Activated CD4-positive, alpha-beta T cell treated with anti-CD3 and anti-CD28 coated beads, Interleukin-2, amount 50 U/mL, for 4 hours (primary cell): Measurements from ENCODE around the gene TBC1D5.
"Not testable (repeated sequence)": the region's sequence is repeated elsewhere in the genome, so short reads cannot be mapped to it uniquely, and the experiment has no call there.

Experiments used
- DNase-seq, 2 experiments: peaks; one replicate each; pipeline ENCODE4 v3.0.0-alpha.2; 2020

Gene TBC1D5

DNA sequence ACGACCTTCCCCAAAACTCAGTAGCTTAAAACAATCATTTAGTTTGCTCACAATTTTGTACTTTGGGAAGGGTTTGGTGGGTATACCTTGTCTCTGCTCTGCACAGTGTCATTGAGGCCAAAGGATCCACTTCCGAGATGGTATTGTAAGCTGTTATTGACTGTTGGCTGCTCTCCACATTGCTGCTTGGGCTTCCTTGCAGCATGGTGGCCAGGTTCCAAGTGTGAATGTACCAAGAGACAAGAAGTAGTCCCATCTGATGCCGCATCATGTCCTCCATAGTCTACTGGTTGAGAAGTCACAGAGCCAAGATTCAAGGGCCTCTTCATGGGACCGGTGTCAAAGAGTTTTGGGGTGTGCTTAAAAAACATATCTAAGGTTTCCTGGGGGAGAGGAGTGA, 589.2 kb downstream of the TBC1D5 start:
- no peak for DNase-seq

DNA sequence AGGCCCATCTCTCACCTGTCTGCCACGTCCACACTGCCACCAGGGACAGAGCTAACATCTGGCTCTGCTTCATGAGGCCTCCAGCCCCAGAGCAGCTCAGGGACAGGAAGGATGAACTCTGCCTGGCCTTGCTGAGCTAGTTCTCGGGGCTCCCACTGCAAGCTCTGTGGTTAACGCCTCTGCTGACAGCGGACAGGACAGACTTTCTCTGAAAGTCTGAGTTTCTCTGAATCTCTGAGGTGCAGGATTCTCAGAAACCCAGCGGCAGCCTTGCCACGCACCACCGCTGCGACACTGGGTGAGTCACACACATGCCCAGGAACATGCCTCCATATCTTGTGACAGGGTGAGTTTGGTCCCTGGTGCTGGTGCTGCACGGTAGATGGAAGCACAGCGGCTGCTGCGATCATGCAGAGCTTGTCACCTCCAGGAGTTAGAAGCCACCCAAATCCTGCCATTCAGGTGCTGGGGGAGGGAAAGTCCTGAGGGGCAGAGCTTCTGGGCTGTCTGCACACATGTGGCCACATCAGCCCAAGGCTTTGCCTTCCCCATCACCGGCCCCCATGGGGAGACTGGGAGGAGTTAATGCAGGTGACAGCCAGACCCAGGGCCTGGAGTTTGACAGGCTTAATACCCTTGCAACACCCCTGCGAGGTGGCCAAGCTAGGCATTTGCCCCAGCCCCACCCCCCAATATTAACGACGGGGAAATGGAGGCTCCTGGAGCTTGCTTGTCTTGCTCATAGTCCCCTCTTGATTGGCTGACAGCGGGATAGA, 590.6 kb downstream of the TBC1D5 start:
- DNase-seq: peak; percentile 79 to 84

DNA sequence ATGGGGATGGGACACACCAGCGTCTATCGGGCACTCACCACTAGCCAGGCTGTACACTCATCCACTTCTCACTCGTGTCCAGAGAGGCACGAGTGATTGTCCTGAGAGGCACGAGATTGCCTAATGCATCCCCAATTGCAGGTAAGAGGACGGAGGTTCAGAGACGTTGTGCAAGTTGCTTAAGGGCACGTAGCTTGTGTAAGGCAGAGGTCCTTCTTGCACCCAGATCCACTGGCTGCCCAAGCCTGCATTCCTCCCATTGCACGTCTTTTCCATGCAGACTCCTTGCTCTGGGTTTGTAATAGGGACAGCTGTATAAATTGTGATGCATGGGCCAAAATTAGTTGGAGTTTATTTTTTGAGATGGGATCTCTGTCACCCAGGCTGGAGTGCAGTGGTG, 593.4 kb downstream of the TBC1D5 start:
- DNase-seq: no peak

DNA sequence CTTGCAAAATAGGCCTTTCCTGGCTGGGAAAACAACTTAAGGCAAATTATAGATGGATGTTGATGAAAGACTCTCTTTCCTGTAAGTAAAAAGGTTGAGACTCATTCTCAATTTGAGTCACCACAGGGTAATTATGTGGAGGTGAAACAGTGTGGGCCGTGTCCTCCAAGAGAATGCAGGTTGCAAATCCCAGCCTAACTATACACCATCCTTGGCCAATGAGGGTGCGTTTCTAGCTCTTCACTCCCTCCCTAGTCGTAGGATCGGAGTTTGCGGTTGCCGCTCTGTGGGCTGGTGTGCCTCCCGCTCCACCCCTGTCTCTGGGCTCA, 597.8 kb downstream of the TBC1D5 start:
- no peak for DNase-seq

DNA sequence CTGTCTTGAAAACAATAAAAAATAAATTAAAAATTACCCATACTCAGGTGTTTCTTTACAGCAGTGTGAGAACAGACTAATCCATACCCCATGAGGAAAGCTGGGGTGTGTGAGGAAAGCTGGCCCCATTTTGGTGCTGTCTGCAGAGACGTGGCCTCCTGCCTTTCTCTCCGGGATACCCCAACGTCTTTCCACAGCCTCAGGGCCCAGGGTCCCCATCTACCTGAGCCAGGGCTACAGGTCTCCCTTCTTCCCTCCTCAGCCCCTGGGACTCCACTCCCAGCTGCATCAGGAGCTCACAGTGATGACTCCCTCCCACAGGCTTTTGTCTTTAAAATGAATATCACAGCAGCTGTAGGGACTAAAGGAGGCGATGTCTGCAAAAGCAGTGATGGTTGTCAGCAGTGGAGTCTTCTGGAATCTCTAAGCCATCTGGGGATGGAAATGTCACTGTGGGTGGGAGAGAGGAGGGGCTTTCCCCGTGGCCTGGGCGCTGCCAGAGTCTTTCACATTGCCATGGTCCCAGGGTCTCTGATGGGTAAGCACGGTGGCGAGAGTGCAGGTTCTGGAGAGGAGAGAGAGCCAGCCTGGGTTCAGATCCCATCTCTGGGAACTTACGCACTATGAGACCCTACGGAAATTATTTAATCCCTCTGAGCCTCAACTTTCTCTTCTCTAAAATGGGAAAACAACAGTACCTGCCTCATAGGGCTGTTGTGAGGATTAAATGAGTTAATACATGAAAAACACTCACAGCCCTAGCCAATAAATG, 598.4 kb downstream of the TBC1D5 start:
- no peak for DNase-seq

DNA sequence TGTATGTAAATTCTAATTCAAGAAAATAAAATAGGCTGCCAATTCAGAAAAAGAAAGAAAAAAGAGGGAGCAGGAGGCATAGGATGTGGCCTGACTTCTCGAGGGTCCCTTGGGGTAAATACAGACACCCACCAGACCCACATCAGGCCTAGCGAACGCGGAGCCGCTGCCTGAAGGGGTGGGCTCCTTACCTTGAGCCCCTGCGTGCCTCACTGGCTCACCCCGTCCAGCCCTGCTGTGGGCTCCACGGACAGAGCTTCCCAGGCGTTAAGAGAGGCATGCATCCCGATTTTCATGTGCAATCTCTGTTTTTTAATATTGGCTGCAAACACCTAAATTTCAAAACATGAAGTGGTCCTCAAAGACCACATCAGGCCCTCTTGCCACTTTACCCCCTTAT, 599.9 kb downstream of the TBC1D5 start:
- no peak for DNase-seq

DNA sequence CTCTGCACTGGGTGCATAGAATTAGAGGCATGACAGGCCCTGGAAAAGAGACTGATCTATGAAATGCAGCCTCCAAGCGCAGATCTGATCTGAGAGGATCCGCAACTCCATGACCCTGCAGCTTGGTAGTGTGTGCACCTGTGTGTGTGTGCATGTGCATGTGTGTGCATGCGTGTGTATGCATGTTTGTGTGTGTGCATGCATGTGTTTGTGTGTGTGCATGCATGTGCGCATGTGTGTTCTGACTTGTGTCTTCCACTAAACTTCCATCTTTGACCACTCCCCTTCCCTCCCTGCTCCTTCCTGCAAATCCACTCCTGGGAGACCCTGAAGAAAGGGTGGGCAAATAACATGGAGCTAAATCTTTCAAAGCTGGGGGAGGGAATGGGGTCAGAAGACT, 600.7 kb downstream of the TBC1D5 start:
- DNase-seq: no peak

DNA sequence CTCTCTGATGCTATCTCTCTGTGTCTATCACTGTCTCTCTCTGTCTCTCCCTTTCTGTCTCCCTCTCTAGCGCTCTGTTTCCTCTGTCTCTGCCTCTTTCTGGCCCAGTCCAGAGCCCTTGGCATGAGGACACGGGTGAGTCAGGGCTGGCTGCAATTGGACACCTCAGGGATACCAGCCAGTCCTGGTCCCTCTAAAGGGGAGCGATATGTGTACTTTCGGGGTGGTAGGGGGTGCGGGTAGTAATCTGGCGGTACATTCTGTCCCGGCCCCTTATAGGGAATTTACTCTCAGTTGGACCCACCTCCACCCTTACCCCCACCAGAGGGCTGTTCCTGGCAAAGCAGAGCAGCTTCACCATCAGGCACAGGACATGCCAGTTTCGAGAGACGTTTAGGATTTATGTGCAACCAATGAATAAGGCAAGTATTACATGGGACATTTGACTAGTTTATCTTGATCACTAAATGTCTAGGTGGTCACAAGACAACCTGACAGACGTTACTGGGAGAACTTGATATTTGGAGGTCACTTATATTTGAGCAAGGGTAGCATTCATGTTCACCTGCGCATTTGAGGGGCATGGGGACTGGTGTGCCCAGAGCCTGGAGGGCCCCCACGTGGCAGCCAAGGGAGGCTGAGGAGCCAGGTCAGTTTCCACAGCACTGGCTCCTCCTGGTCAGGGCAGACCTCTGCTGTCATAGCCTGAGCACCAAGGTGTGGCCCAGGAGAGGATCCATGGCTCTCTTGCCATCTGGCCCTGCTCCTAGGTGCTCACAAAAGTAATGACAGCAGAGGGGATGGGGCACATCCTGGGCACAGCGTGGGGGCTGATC, 601.5 kb downstream of the TBC1D5 start:
- DNase-seq: no peak

DNA sequence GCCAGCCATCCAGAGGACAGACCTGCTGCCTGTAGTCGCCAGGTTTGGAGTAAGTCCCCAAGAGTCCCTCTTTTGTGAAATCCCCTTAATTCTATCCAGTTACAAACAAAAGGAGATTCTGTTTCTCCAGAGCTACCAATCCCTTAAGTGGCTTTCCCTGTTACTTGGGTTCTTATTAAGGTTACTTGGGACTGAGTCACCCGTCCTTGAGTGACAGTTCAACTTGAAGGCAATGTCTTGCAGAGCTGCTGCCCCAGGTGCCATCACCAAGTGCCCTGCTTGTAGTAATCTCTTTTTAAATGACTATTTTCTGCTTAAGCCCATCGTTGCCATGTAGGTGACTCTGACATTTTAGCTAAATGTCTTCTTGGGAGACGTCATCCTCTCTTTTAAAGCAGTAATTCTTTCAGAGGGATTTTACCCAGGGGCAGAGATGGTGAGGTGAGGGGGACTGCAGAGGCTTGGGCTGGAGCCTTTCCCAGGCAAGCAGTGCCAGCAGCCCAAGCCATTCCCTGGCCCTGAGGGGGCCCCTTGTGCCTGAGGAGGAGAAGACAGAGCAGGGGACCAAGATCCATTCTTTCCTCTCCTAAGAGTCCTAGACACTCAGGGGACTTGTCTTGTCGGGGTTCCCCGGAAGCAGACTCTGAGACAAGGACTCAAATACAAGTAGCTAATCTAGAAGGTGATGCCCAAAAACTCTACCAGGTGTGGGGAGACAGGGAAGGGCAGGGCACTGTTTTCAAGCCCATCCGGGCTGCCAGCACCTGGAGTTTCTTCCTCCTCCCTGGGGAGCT, 604.0 kb downstream of the TBC1D5 start:
- no peak for DNase-seq

DNA sequence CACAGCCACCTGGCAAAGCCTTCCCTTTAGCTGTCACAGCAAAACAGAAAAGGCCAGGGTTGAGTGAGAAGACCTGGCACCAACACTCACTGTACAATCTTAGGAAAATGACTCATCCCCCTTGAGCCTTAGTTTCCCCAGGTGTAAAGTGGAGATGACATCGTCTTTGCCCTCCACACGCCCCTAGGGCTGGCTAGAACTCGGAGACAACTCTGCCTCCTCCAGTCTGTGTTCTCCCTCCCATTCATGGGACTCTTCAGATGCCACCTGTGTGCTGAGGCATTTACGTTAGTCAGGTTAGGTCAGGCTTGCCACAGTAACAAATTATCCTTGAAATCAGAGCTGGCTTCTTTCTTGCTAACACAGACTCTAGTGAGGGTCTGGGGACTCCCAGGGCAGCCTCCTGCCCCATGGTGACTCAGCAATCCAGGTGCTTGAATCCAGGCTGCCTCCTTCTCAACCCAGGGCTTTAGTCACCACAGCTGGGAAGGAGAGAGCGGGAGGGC, 605.1 kb downstream of the TBC1D5 start:
- no peak for DNase-seq

DNA sequence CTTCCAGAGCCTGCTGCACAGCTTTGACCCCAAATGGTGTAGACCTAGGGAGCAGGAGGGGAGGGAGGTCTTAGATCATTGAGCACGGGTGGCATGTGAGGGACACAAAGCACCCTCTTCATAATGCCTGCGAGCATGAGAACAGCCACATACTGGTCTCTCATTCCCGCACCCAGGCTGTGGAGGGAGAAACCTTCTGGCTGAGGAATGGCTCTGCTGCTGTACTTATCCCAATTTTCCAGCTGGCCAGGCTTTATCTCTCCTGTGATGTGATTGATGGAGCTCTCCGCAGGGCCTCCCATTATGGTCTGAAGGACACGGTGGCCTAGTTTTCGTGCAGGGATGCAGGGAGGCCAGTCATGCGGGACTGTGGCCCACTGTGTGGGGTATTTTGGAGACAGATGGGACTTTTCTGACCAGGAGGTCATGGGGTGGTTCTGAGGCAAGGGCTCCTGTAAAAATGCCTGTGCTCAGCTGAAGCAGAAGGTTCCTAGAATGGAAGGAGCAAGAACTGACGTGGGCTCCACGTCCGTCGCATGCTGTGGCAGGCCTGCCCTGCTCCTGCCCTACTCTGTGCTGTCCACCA, 606.2 kb downstream of the TBC1D5 start:
- no peak for DNase-seq

DNA sequence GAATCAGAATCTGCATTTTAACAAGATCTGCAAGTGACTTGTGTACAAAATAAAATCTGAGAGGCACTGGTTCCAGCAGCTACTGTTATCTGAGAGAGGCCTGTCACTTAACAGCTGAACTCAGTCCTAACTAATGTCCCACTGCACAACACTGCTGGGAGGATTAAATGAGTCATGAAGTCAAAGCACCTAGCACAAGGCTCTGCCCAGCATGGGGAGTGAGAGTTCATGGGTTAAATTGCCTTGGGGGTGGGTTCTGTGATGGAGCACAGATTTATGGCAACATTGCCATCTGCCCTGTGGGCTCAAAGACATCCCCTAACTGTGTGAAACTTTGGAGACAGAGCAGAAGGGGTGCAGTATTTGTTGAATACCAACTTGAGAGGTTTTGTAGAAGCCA, 606.7 kb downstream of the TBC1D5 start:
- no peak for DNase-seq

DNA sequence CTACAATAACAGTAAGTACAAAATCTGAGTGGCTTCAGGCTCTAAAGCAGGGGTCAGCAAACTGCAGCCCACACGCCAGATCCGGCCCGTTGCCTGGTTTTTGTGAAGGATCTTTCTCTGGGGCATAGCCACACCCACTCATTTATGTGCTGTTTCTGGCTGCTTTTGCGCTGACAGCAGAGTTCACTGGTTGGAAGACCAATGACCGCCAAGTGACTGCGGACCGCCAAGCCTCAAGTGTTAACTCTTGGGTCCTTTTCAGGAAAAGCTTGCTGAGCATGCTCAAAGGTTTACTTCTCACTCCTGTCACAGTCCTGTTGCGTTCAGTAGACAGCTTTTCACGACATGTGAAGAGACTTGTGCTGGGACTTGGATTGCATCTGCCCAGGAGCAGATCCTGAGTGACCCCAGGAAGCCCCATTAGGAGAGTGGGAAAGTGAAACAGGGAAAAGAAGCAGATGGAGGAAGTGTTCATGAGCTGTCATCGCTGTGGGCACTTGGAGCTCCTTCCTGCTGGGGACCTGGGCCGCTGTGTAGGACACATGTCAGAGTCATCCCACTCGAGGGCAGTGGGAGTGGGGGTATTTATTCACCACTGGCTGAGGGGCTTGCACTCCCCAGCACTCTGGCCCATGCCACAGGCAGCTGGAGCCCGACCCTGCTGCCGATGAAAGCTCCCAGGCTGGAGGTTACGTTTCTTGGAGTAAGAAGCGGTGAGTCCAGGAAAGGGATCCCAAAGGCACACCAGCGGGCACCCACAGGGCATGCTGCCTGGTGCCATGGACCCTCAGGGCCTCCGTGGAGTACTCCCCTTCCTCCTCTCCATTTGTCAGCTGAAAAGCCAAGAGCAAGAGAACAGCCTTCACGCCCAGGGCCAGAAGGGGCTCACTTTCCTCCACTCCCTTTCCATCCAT, 608.5 kb downstream of the TBC1D5 start:
- no peak for DNase-seq

DNA sequence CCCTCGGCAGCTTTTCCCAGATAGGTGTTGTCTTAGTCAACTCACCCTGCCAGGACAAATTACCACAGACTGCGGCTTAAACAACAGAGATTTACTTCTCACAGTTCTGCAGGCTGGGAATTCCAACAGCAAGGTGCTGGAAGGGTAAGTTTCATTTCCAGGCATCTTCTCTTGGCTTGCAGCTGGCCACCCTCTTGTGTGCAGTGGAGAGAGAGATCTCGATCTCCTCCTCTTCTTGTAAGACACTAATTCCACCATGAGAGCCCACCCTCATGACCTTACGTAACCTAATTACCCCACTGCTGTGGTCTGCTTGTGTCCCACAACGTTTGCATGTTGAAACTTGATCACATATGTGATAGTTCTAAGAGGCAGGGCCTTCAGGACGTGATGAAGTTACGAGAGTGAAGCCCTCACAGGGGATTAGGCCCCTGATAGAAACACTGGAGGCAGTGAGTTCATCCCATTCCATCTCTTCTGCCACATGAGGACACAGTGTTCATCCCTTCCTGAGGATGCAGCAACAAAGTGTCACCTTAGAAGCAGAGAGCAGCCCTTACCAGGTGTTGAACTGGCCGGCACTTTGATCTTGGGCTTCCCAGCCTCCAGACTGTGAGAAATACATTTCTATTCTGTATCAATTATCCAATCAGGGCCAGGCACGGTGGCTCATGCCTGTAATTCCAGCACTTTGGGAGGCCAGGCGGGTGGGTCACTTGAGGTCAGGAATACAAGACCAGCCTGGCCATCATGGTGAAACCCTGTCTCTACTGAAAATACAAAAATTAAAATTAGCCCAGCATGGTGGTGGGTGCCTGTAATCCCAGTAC, 609.9 kb downstream of the TBC1D5 start:
- DNase-seq: no peak

DNA sequence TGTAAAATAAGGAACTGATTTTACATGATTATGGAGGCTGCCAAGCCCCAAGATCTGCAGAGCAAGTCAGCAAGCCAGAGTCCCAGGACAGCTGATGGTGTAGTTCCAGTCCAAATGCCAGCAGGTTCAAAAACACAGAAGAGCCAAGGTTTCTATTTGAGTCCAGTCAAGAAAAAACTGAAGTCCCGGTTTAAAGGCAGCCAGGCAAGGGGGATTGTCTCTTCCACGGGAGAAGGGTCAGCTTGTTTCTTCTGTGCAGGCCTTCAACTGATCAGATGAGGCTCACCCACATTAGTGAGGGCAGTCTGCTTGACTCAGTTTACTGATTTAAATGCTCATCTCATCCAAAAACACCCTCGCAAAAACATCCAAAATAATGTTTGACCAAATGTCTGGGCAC, 611.5 kb downstream of the TBC1D5 start:
- no peak for DNase-seq

DNA sequence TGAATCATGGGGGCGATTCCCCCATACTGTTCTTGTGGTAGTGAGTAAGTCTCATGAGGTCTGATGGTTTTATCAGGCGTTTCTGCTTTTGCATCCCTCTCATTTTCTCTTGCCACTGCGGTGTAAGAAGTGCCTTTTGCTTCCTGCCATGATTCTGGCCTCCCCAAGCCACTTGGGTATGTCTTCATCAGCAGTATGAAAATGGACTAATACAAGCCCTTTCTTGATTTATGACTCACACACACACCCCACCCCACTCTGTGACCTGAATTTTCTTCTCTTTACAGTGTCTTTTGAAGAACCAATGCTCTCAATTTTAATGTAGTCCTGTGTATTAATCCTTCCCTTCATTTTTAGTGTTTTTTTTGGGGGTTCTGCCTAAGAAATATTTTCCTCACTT, 612.9 kb downstream of the TBC1D5 start:
- DNase-seq: no peak

DNA sequence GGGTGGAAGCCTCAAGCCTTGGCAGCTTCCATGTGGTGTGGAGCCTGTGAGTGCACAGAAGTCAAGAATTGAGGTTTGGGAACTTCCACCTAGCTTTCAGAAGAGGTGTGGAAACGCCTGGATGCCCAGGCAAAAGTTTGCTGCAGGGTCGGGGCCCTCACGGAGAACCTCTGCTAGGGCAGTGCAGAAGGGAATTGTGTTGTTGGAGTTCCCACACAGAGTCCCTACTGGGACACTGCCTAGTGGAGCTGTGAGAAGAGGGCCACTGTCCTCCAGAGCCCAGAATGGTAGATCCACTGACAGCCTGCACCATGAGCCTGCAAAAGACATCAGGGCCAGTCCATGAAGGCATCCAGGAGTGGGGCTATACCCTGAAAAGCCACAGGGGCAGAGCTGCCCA, 613.8 kb downstream of the TBC1D5 start:
- not testable (repeated sequence) for DNase-seq

DNA sequence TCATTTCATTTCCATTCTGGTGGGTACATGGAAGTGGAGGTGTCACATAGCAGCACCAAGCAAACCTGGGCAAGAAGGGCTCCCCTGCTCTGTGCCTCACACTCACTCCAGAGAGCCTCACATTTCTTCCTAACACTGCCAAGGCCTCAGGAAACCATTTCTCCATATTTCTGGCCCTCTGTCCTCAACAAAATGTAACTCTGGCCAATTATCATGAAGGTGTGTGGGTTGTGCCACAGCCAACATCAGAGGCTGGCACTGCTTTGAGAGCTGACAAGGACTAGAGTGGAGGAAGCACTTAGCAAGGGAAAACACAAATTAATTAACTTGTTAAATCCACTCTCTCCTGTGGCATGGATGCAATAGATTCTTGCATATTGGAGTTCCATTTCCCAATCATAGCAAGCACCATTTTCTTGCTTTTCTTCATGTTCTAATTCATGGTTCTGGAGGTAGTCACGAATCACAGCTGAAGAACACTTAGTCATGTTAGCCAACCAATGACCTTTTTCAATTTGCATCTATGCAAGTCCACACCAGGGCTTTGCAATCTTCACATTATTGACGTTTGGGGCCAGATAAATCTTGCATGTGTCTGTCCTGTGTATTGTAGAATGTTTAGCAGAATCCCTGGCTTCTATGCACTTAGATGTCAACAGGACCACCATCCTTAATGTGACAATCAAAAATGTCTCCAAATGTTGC, 616.5 kb downstream of the TBC1D5 start:
- no peak for DNase-seq

DNA sequence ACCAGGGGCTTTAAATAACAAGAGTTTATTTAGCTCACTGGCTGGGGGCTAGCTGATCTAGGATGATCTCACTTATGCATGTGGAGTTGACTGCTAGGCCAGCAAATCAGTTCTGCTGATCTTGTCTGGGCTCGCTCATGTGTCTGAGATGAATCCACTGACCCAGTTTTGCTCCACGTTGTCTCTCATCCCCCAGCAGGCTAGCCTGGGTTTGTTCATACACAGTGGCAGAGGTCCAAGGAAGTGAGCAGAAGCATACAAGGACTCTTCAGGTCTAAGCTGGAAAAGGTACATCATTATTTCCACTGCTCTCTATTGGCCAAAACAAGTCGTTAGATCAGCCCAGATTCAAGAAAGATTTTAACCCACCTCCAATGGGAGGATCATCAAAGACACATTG, 619.7 kb downstream of the TBC1D5 start:
- no peak for DNase-seq

DNA sequence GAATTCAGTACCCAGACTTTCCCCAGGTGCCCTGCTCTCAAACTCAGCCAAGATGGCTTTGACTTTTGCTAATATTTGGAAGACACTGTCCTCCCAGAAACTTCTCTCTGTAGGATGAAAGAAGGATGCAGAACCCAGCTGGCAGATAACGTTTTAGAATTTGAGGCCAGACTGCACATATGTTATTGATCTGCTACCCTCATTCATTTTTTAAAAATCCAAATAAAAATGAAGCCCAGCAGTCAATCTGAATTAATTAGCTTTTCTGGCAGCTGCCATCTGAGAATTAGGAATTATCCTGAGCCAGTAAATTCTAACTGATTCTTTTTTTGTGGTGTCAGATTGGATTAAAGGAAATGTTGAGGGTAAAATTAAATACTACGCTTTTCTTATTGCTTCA, 621.1 kb downstream of the TBC1D5 start:
- DNase-seq: no peak
